Muscle layer of colon (tissue), 2 donors: ENCODE measurements around the gene CARD18.

Experiments used
- H3K27ac ChIP-seq: one replicate; pipeline ENCODE4 v1.7.0; 2013; ENCODE audit warnings: low read depth, mild to moderate bottlenecking, low read length, moderate library complexity
- H3K27me3 ChIP-seq, 2 donors: one replicate each; pipeline ENCODE4 v1.7.0; 2013; ENCODE audit warnings: low read length in 2 of 2, mild to moderate bottlenecking in 2 of 2; ENCODE audit not compliant: insufficient read depth in 2 of 2, control insufficient read depth in 1 of 2
- H3K36me3 ChIP-seq: one replicate; pipeline ENCODE4 v1.7.0; 2013; ENCODE audit warnings: mild to moderate bottlenecking, low read length; ENCODE audit not compliant: insufficient read depth
- H3K4me1 ChIP-seq: one replicate; pipeline ENCODE4 v1.7.0; 2013; ENCODE audit warnings: mild to moderate bottlenecking, low read length; ENCODE audit not compliant: insufficient read depth
- H3K4me3 ChIP-seq, 2 donors: one replicate each; pipeline ENCODE4 v1.7.0; 2013; ENCODE audit warnings: low read length in 2 of 2, low read depth in 1 of 2, mild to moderate bottlenecking in 1 of 2, moderate library complexity in 1 of 2
- H3K9ac ChIP-seq: one replicate; pipeline ENCODE4 v1.7.0; 2013; ENCODE audit warnings: low read length
- H3K9me3 ChIP-seq: one replicate; pipeline ENCODE4 v1.7.0; 2013; ENCODE audit warnings: mild to moderate bottlenecking, low read length
- donor health status: abdominal sarcoma.
- donor health status: Adenocarcinoma of cecum.

CARD18 gene, protein sequence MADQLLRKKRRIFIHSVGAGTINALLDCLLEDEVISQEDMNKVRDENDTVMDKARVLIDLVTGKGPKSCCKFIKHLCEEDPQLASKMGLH

DNA sequence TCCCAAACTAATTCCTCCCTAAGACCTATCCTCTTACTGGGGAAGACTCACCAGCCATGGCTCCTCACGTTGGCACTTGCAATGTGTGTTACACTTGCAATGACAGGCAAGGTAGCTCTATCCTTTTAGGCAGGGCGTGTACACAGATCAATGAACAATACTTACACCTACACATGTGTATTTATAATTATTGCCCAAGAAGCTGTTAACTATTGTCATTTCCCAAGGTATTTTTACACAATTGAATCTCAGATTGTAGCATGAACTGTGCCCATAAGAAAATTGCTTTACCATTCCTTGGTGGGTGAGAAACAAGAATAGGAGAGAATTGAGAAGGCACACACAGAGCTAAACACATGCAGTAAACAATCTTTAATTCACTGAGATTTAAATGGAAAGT lies at the start of gene CARD18:
CARD18 (minus strand) TSS at position 101 of the 400 bp plus-strand sequence; CDS start at position 58, 43 bp downstream.
- Histone ChIP-seq H3K9ac (no peak within 1 kb of the TSS), H3K27ac (no peak within 1 kb of the TSS), H3K9me3 (no peaks in the 10 kb centered on the region), H3K4me1 (no peaks in the 10 kb centered on the region), H3K4me3 (no peak within 1 kb of the TSS), H3K36me3 (no peaks in the 10 kb centered on the region), H3K27me3 (no peaks in the 10 kb centered on the region)

DNA sequence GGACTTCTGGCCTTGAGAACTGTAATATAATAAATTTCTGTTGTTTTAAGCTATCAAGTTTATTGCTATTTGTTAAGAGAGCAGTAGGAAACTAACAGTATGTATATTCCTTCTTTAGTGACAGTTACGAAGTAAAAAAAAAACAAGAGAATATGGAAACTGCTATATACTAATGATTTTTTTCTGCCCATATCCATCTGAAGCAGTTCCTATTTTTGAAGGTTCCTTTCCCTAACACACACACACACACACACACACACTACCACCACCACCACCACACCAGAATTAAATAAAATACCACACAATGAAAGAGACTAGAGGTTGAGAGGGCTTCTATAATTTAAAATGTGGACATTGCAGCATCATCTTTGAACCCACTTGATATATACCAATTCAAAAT lies 44.4 kb upstream of the CARD18 start:
- no peaks in the 10 kb centered on the region for H3K27me3 ChIP-seq
- H3K9me3 ChIP-seq: no peaks in the 10 kb centered on the region
- H3K36me3 ChIP-seq: no peaks in the 10 kb centered on the region
- H3K27ac ChIP-seq: no peak overlapping the region
- H3K4me1 ChIP-seq: no peaks in the 10 kb centered on the region
- no peak overlapping the region for H3K9ac ChIP-seq
- H3K4me3 ChIP-seq: no peak overlapping the region

DNA sequence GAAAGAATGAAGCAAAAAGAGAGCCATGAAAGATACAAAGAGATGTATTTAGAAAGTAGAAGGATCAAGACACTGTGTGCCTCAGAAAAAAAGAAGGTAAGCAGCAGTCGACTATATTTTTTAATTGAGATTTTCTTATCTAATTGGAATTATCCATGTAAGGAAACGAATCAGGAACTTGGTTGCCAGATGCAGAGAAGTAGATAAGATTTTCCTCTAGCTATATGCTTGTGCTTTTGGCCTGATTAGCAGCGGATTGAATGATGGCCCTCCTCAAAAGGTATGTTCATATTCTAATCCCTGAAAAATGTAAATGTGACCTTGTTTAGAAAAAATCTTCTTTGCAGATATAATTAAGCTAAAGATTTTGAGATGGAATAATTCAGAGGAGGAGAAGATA lies 43.9 kb upstream of the CARD18 start:
- no peak overlapping the region for H3K4me3 ChIP-seq
- no peaks in the 10 kb centered on the region for H3K4me1 ChIP-seq
- no peaks in the 10 kb centered on the region for H3K9me3 ChIP-seq
- no peaks in the 10 kb centered on the region for H3K36me3 ChIP-seq
- no peaks in the 10 kb centered on the region for H3K27me3 ChIP-seq
- H3K9ac ChIP-seq: no peak overlapping the region
- no peak overlapping the region for H3K27ac ChIP-seq

DNA sequence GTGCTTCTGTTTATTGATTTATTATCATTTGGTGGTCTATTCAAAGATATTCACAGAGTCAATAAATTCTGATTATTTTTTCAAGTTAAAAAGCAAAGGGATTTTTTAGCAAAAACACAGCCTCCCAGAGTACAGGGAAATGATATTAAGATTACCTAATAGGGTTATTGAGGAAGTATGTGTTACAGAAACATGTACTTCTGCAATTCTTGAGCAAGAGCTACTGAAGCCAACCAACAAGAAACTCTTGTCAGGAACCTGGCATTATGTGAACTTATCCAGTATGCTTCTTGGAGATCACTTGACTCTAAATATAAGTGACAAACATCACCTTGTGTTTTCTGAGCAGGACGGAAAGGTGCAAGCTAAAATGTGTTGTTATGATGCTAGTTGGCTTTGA lies 42.0 kb upstream of the CARD18 start:
- H3K9me3 ChIP-seq: no peaks in the 10 kb centered on the region
- H3K27ac ChIP-seq: no peak overlapping the region
- no peaks in the 10 kb centered on the region for H3K36me3 ChIP-seq
- no peak overlapping the region for H3K9ac ChIP-seq
- H3K27me3 ChIP-seq: no peaks in the 10 kb centered on the region
- no peak overlapping the region for H3K4me3 ChIP-seq
- H3K4me1 ChIP-seq: no peaks in the 10 kb centered on the region

DNA sequence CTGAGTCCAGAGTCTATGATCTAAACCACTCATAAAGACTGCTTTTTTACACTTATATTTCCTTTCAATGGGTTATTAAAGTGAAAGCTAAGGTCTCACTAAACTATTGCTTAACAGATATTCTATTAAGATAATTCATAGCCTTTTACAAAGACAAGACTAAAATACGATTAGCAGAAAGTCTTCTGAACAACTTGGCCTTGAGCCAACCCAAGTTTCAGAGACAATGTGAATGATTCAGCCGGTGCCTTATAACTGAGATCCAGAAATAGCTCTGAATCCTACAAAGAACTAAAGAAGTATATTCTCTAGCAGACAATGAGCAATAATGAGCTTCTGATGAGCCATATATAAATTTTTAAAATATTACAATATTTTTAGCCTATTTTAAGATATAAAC lies 41.5 kb upstream of the CARD18 start:
- Histone ChIP-seq H3K27me3 (no peaks in the 10 kb centered on the region), H3K36me3 (no peaks in the 10 kb centered on the region), H3K27ac (no peak overlapping the region), H3K4me1 (no peaks in the 10 kb centered on the region), H3K9me3 (no peaks in the 10 kb centered on the region), H3K4me3 (no peak overlapping the region), H3K9ac (no peak overlapping the region)

DNA sequence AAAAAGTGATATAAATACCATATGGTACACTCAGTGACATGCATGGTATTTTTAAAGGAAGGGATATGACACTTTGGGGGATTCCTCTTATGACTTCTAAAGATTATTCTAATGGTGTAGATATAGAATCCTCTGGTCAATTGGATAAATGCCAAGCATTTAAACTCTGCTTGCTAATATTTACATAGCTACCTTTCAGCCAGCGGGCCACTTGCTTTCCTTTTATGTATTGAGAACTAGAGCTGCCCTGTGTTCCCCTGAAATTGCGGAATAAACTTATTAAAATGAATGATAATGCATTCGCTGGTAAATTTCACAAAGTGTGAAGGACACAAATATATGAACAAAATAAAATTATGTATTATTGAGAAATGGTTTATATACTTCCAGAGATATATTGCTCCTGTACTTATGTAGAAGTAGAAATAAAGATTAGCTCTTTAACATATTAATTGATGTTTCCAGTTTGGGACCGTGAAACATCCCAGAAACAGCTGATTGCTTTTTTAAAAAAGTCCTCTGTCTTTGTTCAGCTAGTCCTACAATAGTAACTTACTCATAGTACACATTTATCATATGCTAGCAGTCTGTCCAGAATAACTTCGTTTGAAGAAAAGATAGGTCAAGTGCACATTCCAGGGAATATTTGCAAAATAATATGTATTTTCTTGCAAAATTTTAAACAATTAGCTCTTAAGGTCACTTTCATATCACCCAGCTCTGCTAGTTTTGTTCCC lies 40.1 kb upstream of the CARD18 start:
- Histone ChIP-seq H3K27ac (no peak overlapping the region), H3K36me3 (no peaks in the 10 kb centered on the region), H3K9me3 (no peaks in the 10 kb centered on the region), H3K4me3 (no peak overlapping the region), H3K9ac (no peak overlapping the region), H3K27me3 (no peaks in the 10 kb centered on the region), H3K4me1 (no peaks in the 10 kb centered on the region)

DNA sequence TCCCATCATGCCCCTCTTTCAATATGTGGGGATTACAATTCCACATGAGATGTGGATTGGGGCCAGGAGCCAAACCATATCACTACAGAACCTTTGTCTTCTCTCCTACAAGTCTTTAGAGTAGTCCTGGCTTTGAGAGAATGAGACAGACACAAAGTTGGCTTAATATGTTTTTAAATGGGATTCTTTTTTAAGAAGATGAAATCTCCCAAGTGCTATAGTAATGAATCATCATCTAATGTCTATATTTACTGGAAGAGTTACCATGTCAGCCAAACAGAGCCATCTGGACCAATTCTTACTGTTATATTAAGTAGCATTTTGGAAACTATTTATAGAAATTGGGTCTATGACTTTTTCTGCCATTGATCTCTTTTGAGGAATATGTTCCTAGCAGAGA lies 38.1 kb upstream of the CARD18 start:
- no peaks in the 10 kb centered on the region for H3K4me1 ChIP-seq
- no peaks in the 10 kb centered on the region for H3K36me3 ChIP-seq
- H3K9ac ChIP-seq: no peak overlapping the region
- no peak overlapping the region for H3K27ac ChIP-seq
- no peak overlapping the region for H3K4me3 ChIP-seq
- no peaks in the 10 kb centered on the region for H3K9me3 ChIP-seq
- H3K27me3 ChIP-seq: no peaks in the 10 kb centered on the region

DNA sequence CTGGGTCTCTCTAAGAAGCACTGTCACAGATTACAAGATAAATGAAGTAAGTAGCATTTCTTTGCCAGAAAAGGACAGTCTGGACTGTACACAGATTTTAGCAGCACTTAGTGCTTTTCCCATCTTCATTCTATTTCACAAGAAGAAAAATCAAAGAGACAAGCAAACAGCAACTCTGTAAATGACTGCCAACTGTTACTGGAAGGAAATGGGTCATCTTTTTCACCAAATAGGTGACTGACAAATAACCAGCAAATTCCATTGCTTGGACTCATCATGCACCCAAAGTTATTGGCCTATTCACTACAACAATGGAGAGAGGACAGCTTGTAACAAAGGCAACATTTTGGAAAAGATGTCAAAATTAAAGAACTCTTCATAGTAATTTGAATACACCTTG lies 28.9 kb upstream of the CARD18 start:
- Histone ChIP-seq H3K4me3 (no peak overlapping the region), H3K4me1 (no peaks in the 10 kb centered on the region), H3K36me3 (no peaks in the 10 kb centered on the region), H3K27me3 (no peaks in the 10 kb centered on the region), H3K9me3 (no peaks in the 10 kb centered on the region), H3K27ac (no peak overlapping the region), H3K9ac (no peak overlapping the region)

DNA sequence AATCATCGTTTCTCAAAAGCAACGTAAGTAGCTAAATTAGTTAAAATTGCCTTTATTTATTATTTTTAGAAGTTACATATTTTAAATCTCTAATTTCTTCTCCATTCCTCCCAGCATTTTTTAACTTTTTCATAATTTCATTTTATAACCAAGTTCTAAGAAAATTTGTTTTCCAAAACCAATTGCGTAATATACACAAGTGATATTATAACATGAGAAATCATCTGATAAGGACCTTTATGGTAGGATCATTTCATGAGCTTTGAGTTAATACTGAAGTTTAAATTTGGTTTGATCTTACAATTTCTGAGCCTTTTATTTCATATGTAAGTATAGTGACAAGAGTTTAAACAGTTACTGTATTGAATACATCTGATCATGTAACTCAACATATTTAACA lies 27.7 kb upstream of the CARD18 start:
- H3K4me1 ChIP-seq: no peaks in the 10 kb centered on the region
- no peak overlapping the region for H3K27ac ChIP-seq
- no peak overlapping the region for H3K9ac ChIP-seq
- H3K4me3 ChIP-seq: no peak overlapping the region
- no peaks in the 10 kb centered on the region for H3K27me3 ChIP-seq
- no peaks in the 10 kb centered on the region for H3K9me3 ChIP-seq
- no peaks in the 10 kb centered on the region for H3K36me3 ChIP-seq

DNA sequence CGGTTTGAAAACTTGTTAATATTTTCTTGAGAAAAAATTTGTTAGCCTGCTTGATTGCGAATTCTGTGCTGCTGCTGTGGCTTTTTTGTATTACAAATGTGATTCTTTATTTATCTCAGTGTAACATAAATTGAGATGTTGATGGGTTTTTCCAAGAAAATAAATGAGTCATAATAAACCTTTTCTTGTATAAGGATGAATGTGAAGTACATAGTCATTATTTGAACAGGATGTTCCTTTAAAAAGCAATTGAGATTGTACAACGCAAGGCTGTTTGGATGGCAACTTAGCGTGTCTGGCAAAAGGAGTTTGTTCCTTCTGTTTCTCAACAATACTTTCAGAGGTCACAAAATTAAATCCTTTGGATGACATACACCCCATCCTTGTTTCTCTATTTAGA lies 24.6 kb upstream of the CARD18 start:
- Histone ChIP-seq H3K9ac (no peak overlapping the region), H3K27ac (no peak overlapping the region), H3K4me3 (no peak overlapping the region), H3K9me3 (no peaks in the 10 kb centered on the region), H3K36me3 (no peaks in the 10 kb centered on the region), H3K4me1 (no peaks in the 10 kb centered on the region), H3K27me3 (no peaks in the 10 kb centered on the region)

DNA sequence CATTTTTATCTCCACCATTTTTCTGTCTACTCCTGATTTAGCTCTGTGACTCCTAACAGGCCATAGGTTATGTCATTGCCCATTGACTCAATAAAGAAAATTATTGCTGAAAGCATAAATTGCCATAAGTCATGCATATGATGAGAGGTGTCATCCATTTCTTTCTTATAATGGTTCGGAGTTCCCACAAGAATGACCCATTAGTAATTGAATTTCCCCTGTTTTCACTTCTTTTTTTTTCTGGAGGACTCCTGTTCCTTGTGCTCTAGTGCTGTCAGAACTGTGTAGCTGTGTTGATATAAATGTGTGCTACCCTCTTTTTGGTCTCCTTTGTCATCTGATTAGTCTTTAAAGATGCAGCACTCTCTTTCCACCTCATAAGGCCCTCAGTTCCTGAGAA lies 22.9 kb upstream of the CARD18 start:
- no peaks in the 10 kb centered on the region for H3K4me1 ChIP-seq

DNA sequence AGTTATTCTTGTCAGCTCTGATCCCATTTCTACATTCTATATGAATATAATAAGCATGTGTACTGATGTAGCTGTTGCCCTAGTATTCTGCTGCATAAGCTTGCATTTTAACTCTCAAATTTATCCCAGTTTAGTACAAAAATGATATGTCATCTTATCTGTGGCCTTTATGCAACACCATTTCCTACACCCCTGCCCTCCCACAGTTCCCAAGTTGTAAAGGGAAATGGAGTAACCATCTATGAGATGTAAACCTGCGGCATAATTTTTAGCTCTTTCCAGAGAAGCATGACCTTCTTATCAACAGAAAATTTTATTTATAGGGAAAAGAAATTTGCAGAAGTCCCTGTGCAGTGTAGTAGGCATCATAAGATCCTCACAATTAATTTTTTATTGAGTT lies 18.9 kb upstream of the CARD18 start:
- no peak overlapping the region for H3K27ac ChIP-seq
- no peak overlapping the region for H3K9ac ChIP-seq
- H3K27me3 ChIP-seq: no peaks in the 10 kb centered on the region
- H3K36me3 ChIP-seq: no peaks in the 10 kb centered on the region
- no peaks in the 10 kb centered on the region for H3K4me1 ChIP-seq
- no peak overlapping the region for H3K4me3 ChIP-seq
- no peaks in the 10 kb centered on the region for H3K9me3 ChIP-seq

More for the DNA sequence above, 22.9 kb upstream of the CARD18 start:
- H3K27me3 ChIP-seq: no peaks in the 10 kb centered on the region
- no peaks in the 10 kb centered on the region for H3K36me3 ChIP-seq
- no peak overlapping the region for H3K27ac ChIP-seq
- no peaks in the 10 kb centered on the region for H3K9me3 ChIP-seq
- H3K4me3 ChIP-seq: no peak overlapping the region
- no peak overlapping the region for H3K9ac ChIP-seq
